Ascending aorta (tissue), 2 donors: Measurements from ENCODE around the gene AAK1. TPM values are rescaled to one million over a fixed set of nuclear protein-coding genes. Genes with fewer than 3 reads are reported as not detected.

ENCODE experiments used
- DNase-seq, 2 donors: peaks; one replicate each; pipeline ENCODE4 v3.0.0-alpha.2; 2019; ENCODE audit warnings: low spot score in 2 of 2
- H3K27ac ChIP-seq, 2 donors: fragments of 200-600 bp; sonication (generic); one replicate each; pipeline ENCODE4 v1.5.1; 2016 to 2017; ENCODE audit warnings: mild to moderate bottlenecking in 1 of 2
- H3K27me3 ChIP-seq: fragments of 200-600 bp; sonication (generic); one replicate; pipeline ENCODE4 v1.5.1; 2017
- H3K36me3 ChIP-seq, 2 donors: fragments of 200-600 bp; sonication (generic); one replicate each; pipeline ENCODE4 v1.5.1; 2016
- H3K4me1 ChIP-seq, 2 donors: fragments of 200-600 bp; sonication (generic); one replicate each; pipeline ENCODE4 v1.5.1; 2016 to 2017; ENCODE audit warnings: mild to moderate bottlenecking in 1 of 2
- H3K4me3 ChIP-seq, 2 donors: fragments of 200-600 bp; sonication (generic); one replicate each; pipeline ENCODE4 v1.5.1; 2016 to 2017; ENCODE audit warnings: mild to moderate bottlenecking in 1 of 2
- H3K9me3 ChIP-seq, 2 donors: fragments of 200-600 bp; sonication (generic); one replicate each; pipeline ENCODE4 v1.5.1; 2016
- CTCF ChIP-seq, 3 experiments: fragments of 200-600 bp in 2 of 3; fragments of 450-650 bp in 1 of 3; sonication (generic) in 2 of 3; IDR thresholded peaks; one replicate each; pipeline ENCODE4 v1.5.1; 2016 to 2019; ENCODE audit warnings: antibody characterized with exemption in 3 of 3, mild to moderate bottlenecking in 1 of 3, moderate library complexity in 1 of 3
- intact Hi-C: fragments of 100-400 bp; cut with DNase I; formaldehyde crosslinking; loops from one replicate; pipeline ENCODE4 v1.15.1; 2023
- total RNA-seq: library from RNA; depleted of rRNA; stranded (reverse); fragments of >200 nt; gene quantifications from one replicate; pipeline ENCODE4 v1.1.0, GENCODE V29; 2016

The AAK1 gene
- total RNA-seq, 1 donor from 2014 or later, result 53.4 TPM

- peaks cover 55 to 63% of the 10 kb centered on the region in 2 donors for H3K36me3 ChIP-seq
- H3K27me3 ChIP-seq, result no peaks in the 10 kb centered on the region
- no peak overlapping the region for H3K27ac ChIP-seq
- no peak for DNase-seq
- intact Hi-C loops, result no loop called here
- no peak for TF ChIP-seq CTCF (IDR thresholded peaks at IDR 0.05)
- H3K4me1 ChIP-seq, result no peaks in the 10 kb centered on the region
- H3K9me3 ChIP-seq, result peaks cover 0 to 9% of the 10 kb centered on the region in 2 donors
- no peak overlapping the region for H3K4me3 ChIP-seq
Observed at GRCh38 chr2:69529480-69529879, 114.1 kb downstream of the AAK1 start.

- H3K27me3 ChIP-seq, result no peaks in the 10 kb centered on the region
- peaks cover 58% of the 10 kb centered on the region in 2 donors for H3K36me3 ChIP-seq
- no peak overlapping the region for H3K4me3 ChIP-seq
- H3K4me1 ChIP-seq, result no peaks in the 10 kb centered on the region
- no peak for DNase-seq
- no peak overlapping the region for H3K27ac ChIP-seq
- intact Hi-C loops, result no loop called here
- no peaks in the 10 kb centered on the region for H3K9me3 ChIP-seq
- no peak for TF ChIP-seq CTCF (IDR thresholded peaks at IDR 0.05)
Observed at GRCh38 chr2:69525261-69525660, 118.3 kb downstream of the AAK1 start.

GRCh38 chr2:69524799-69525198 lies 118.7 kb downstream of the AAK1 start:
- peaks cover 60 to 62% of the 10 kb centered on the region in 2 donors for H3K36me3 ChIP-seq
- TF ChIP-seq CTCF (IDR thresholded peaks at IDR 0.05), result no peak

GRCh38 chr2:69521747-69522146 lies 121.8 kb downstream of the AAK1 start:
- intact Hi-C loops, result no loop called here
- Histone ChIP-seq H3K36me3 (peaks cover 68 to 81% of the 10 kb centered on the region in 2 donors), H3K4me1 (no peaks in the 10 kb centered on the region), H3K9me3 (no peaks in the 10 kb centered on the region), H3K27ac (no peak overlapping the region), H3K27me3 (no peaks in the 10 kb centered on the region), H3K4me3 (no peak overlapping the region)
- TF ChIP-seq CTCF (IDR thresholded peaks at IDR 0.05), result no peak
- no peak for DNase-seq

More at GRCh38 chr2:69524799-69525198, 118.7 kb downstream of the AAK1 start:
- no peaks in the 10 kb centered on the region for H3K4me1 ChIP-seq
- intact Hi-C loops, result no loop called here
- no peak overlapping the region for H3K4me3 ChIP-seq
- no peak for DNase-seq
- no peaks in the 10 kb centered on the region for H3K9me3 ChIP-seq
- H3K27me3 ChIP-seq, result no peaks in the 10 kb centered on the region
- no peak overlapping the region for H3K27ac ChIP-seq

- no peak for DNase-seq
- H3K9me3 ChIP-seq, result no peaks in the 10 kb centered on the region
- H3K36me3 ChIP-seq, result peaks cover 47 to 61% of the 10 kb centered on the region in 2 donors
- H3K27ac ChIP-seq, result no peak overlapping the region
- no peaks in the 10 kb centered on the region for H3K27me3 ChIP-seq
- intact Hi-C loops, result loop anchor here (10.0 kb wide), 1 partner anchor 144 kb away; no protein-coding TSS in a partner anchor
- no peak for TF ChIP-seq CTCF (IDR thresholded peaks at IDR 0.05)
- peaks cover 0 to 10% of the 10 kb centered on the region in 2 donors for H3K4me1 ChIP-seq
- H3K4me3 ChIP-seq, result no peak overlapping the region
Observed at GRCh38 chr2:69518841-69519240, 124.7 kb downstream of the AAK1 start.

- intact Hi-C loops, result loop anchor here (10.0 kb wide), 1 partner anchor 143 kb away; no protein-coding TSS in a partner anchor
- Histone ChIP-seq H3K36me3 (peaks cover 52 to 68% of the 10 kb centered on the region in 2 donors), H3K9me3 (no peaks in the 10 kb centered on the region), H3K4me1 (peaks cover 0 to 10% of the 10 kb centered on the region in 2 donors), H3K27me3 (no peaks in the 10 kb centered on the region), H3K4me3 (no peak overlapping the region), H3K27ac (no peak overlapping the region)
- no peak for TF ChIP-seq CTCF (IDR thresholded peaks at IDR 0.05)
- no peak for DNase-seq
Observed at GRCh38 chr2:69517410-69517809, 126.1 kb downstream of the AAK1 start.
